ENCODE results near the gene CELA1. TPM values are rescaled to one million over a fixed set of nuclear protein-coding genes. Genes with fewer than 3 reads are reported as not detected.

CELA1 gene
- total RNA-seq, 1 donor from 2014 or later: not detected

GRCh38 chr12:51326698-51327439 lies 19.6 kb downstream of the CELA1 start:
- Histone ChIP-seq H3K27me3 (ENCODE audit: control insufficient read depth, insufficient read depth, low read length) (no peaks in the 10 kb centered on the region), H3K4me3 (ENCODE audit: low read depth, low read length) (no peak overlapping the region)
- no peak for DNase-seq (ENCODE audit: low read depth)

GRCh38 chr12:51324953-51325352 lies 21.5 kb downstream of the CELA1 start:
- Histone ChIP-seq H3K27me3 (ENCODE audit: control insufficient read depth, insufficient read depth, low read length) (no peaks in the 10 kb centered on the region), H3K4me3 (ENCODE audit: low read depth, low read length) (no peak overlapping the region), H3K36me3 (ENCODE audit: control insufficient read depth, insufficient read depth, low read length) (no peaks in the 10 kb centered on the region)
- no peak for DNase-seq (ENCODE audit: low read depth)
- TF ChIP-seq CTCF (IDR thresholded peaks at IDR 0.05; ENCODE audit: insufficient read depth, low read length, poor library complexity, severe bottlenecking): no peak

More at GRCh38 chr12:51326698-51327439, 19.6 kb downstream of the CELA1 start:
- H3K36me3 ChIP-seq (ENCODE audit: control insufficient read depth, insufficient read depth, low read length): no peaks in the 10 kb centered on the region
- no peak for TF ChIP-seq CTCF (IDR thresholded peaks at IDR 0.05; ENCODE audit: insufficient read depth, low read length, poor library complexity, severe bottlenecking)

- H3K27me3 ChIP-seq (ENCODE audit: control insufficient read depth, insufficient read depth, low read length): no peaks in the 10 kb centered on the region
- no peak for DNase-seq (ENCODE audit: low read depth)
- no peaks in the 10 kb centered on the region for H3K36me3 ChIP-seq (ENCODE audit: control insufficient read depth, insufficient read depth, low read length)
- no peak within 1 kb of the TSS for H3K4me3 ChIP-seq (ENCODE audit: low read depth, low read length)
- no peak for TF ChIP-seq CTCF (IDR thresholded peaks at IDR 0.05; ENCODE audit: insufficient read depth, low read length, poor library complexity, severe bottlenecking)
These were observed 22.2 kb downstream of the CELA1 start, which contains the start of gene BIN2 for GRCh38 chr12:51323966-51324895. Gene BIN2 (minus strand): TSS chr12:51324174. CDS start chr12:51324102, 72 bp downstream.

- DNase-seq (ENCODE audit: low read depth): no peak
- H3K27me3 ChIP-seq (ENCODE audit: control insufficient read depth, insufficient read depth, low read length): no peaks in the 10 kb centered on the region
- H3K36me3 ChIP-seq (ENCODE audit: control insufficient read depth, insufficient read depth, low read length): no peaks in the 10 kb centered on the region
- no peak overlapping the region for H3K4me3 ChIP-seq (ENCODE audit: low read depth, low read length)
- TF ChIP-seq CTCF (IDR thresholded peaks at IDR 0.05; ENCODE audit: insufficient read depth, low read length, poor library complexity, severe bottlenecking): no peak
These were observed 23.0 kb downstream of the CELA1 start for GRCh38 chr12:51323317-51323960.

- no peaks in the 10 kb centered on the region for H3K36me3 ChIP-seq (ENCODE audit: control insufficient read depth, insufficient read depth, low read length)
- no peak for DNase-seq (ENCODE audit: low read depth)
- no peak overlapping the region for H3K4me3 ChIP-seq (ENCODE audit: low read depth, low read length)
- no peaks in the 10 kb centered on the region for H3K27me3 ChIP-seq (ENCODE audit: control insufficient read depth, insufficient read depth, low read length)
- no peak for TF ChIP-seq CTCF (IDR thresholded peaks at IDR 0.05; ENCODE audit: insufficient read depth, low read length, poor library complexity, severe bottlenecking)
These were observed 24.0 kb downstream of the CELA1 start for GRCh38 chr12:51322452-51322851.

Measured in kidney epithelial cell (primary cell).